Measurements from ENCODE around the gene MMP26.

The MMP26 gene

GRCh38 chr11:4671741-4672140 lies 32.8 kb upstream of the MMP26 start:
- no peak for DNase-seq (ENCODE audit: low read depth)
- TF ChIP-seq, protein P1, sequence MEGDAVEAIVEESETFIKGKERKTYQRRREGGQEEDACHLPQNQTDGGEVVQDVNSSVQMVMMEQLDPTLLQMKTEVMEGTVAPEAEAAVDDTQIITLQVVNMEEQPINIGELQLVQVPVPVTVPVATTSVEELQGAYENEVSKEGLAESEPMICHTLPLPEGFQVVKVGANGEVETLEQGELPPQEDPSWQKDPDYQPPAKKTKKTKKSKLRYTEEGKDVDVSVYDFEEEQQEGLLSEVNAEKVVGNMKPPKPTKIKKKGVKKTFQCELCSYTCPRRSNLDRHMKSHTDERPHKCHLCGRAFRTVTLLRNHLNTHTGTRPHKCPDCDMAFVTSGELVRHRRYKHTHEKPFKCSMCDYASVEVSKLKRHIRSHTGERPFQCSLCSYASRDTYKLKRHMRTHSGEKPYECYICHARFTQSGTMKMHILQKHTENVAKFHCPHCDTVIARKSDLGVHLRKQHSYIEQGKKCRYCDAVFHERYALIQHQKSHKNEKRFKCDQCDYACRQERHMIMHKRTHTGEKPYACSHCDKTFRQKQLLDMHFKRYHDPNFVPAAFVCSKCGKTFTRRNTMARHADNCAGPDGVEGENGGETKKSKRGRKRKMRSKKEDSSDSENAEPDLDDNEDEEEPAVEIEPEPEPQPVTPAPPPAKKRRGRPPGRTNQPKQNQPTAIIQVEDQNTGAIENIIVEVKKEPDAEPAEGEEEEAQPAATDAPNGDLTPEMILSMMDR (conservative IDR thresholded peaks at IDR 0.05; ENCODE audit: low read length) = no peak

DNA sequence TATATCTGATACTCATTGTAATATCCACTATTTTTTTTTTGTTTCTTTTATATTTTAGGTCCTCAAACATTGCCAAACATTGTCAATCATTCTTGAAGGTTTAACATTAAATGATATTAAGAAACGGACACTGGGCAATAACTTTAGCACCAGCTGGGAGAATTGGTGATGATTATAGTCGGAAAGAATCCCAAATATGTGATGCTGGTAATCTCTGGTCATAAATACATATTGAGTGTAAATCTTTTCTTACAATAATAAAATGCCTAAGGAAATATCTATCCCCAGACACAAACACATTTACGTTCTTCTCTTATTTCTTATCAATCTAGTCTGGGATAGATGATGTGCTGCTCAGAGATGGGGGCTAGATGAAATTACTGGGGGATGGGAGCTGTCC lies 32.1 kb upstream of the MMP26 start:
- no peak overlapping the region for H3K4me3 ChIP-seq (ENCODE audit: low read length)
- no peak for DNase-seq (ENCODE audit: low read depth)
- TF ChIP-seq, protein P1 (conservative IDR thresholded peaks at IDR 0.05; ENCODE audit: low read length) = no peak

More at GRCh38 chr11:4671741-4672140, 32.8 kb upstream of the MMP26 start:
- no peak overlapping the region for H3K4me3 ChIP-seq (ENCODE audit: low read length)

DNA sequence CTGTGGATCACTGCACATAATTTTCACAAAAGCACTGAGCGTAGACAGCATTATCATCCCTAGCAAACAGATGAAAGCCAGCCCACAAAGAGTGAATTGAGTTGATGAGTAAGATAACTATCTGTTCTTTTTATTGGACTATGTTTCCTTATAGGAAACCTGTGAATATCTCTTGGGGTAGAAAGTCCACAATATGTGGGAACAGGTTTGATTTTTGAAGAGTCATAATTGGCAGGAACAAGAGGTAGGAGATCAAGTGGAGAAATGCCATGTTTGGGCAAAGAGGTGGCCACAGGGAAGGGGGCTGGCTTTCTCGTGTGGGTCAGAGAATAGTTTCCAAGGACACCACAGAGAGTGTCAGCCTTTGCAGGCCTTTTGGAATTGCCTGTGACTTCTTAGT lies 30.8 kb upstream of the MMP26 start:
- no peak for DNase-seq (ENCODE audit: low read depth)
- H3K4me3 ChIP-seq (ENCODE audit: low read length) = no peak overlapping the region
- TF ChIP-seq, protein P1 (conservative IDR thresholded peaks at IDR 0.05; ENCODE audit: low read length) = no peak

DNA sequence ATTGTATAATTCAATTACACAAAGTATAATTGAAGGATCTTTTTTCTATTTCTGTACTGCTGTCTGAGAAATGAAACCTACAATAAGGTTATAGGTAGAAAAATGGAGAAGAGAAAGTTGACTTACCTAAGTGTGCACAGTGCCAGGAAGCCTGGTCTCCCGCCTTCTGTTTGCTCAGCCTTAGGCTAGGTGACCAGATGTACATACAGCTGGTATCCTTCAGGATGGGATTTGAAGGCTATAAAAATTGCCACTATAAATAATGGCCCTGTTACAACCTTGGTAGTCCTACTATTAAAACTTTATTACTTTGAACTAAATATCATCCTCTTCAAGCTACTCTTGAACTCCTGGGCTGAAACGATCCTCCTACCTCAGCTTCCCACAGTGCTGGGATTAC lies 26.6 kb upstream of the MMP26 start:
- TF ChIP-seq, protein P1 (conservative IDR thresholded peaks at IDR 0.05; ENCODE audit: low read length) = no peak
- DNase-seq (ENCODE audit: low read depth) = no peak

GRCh38 chr11:4680341-4680740 lies 24.2 kb upstream of the MMP26 start:
- no peak for DNase-seq (ENCODE audit: low read depth)
- TF ChIP-seq, protein P1 (conservative IDR thresholded peaks at IDR 0.05; ENCODE audit: low read length) = no peak
- H3K4me3 ChIP-seq (ENCODE audit: low read length) = no peak overlapping the region

More for the DNA sequence above, 26.6 kb upstream of the MMP26 start:
- no peak overlapping the region for H3K4me3 ChIP-seq (ENCODE audit: low read length)

- H3K4me3 ChIP-seq (ENCODE audit: low read length) = no peak overlapping the region
- DNase-seq (ENCODE audit: low read depth) = no peak
- TF ChIP-seq, protein P1 (conservative IDR thresholded peaks at IDR 0.05; ENCODE audit: low read length) = no peak
Observed at GRCh38 chr11:4682623-4683419, 21.8 kb upstream of the MMP26 start.

GRCh38 chr11:4684631-4685285 lies 19.8 kb upstream of the MMP26 start:
- TF ChIP-seq, protein P1 (conservative IDR thresholded peaks at IDR 0.05; ENCODE audit: low read length) = no peak
- DNase-seq (ENCODE audit: low read depth) = no peak
- H3K4me3 ChIP-seq (ENCODE audit: low read length) = no peak overlapping the region

All from AG10803 (cell line).